Upper lobe of right lung (tissue), 1 donor: ENCODE data around the gene NOVA2. TPM values are rescaled to one million over a fixed set of nuclear protein-coding genes. Genes with fewer than 3 reads are reported as not detected.

Source experiments
- ATAC-seq: fragments of 200-7000 bp; cut with Tn5 transposase; one replicate; pipeline ENCODE4 v1.9.1; 2020; ENCODE audit warnings: mild to moderate bottlenecking, moderate library complexity
- DNase-seq: peaks from one replicate; pipeline ENCODE4 v3.0.0-alpha.2; 2020
- H3K27ac ChIP-seq: fragments of 200-600 bp; one replicate; pipeline ENCODE4 v1.8.0; 2022
- H3K27me3 ChIP-seq: fragments of 200-600 bp; one replicate; pipeline ENCODE4 v1.8.0; 2022; ENCODE audit warnings: mild to moderate bottlenecking
- H3K36me3 ChIP-seq: fragments of 200-600 bp; one replicate; pipeline ENCODE4 v1.8.0; 2022
- H3K4me1 ChIP-seq: fragments of 200-600 bp; one replicate; pipeline ENCODE4 v1.8.0; 2022
- H3K4me3 ChIP-seq: fragments of 200-600 bp; one replicate; pipeline ENCODE4 v1.8.0; 2022; ENCODE audit warnings: mild to moderate bottlenecking
- H3K9me3 ChIP-seq: fragments of 200-600 bp; one replicate; pipeline ENCODE4 v1.8.0; 2022
- intact Hi-C: fragments of 100-400 bp; cut with DNase I; formaldehyde crosslinking; loops from one replicate; pipeline ENCODE4 v1.11.0; 2022
- total RNA-seq: library from RNA; stranded (reverse); fragmentation: NEBNext Ultra II Directional; extraction: Animal tissue kit (Norgen Biotek cat#: 25700); gene quantifications from one replicate; pipeline ENCODE4 v1.2.1, GENCODE V29; 2021
- TF ChIP-seq, protein P1 (sequence below): fragments of 200-600 bp; IDR thresholded peaks from one replicate; pipeline ENCODE4 v1.8.0; 2022; ENCODE audit warnings: antibody characterized with exemption
- donor health status: DM: no; HTN: yes; CAD: no; lungs with severe emphysema.

The NOVA2 gene
- total RNA-seq, 1 donor from 2014 or later, result 21.2 TPM

DNA sequence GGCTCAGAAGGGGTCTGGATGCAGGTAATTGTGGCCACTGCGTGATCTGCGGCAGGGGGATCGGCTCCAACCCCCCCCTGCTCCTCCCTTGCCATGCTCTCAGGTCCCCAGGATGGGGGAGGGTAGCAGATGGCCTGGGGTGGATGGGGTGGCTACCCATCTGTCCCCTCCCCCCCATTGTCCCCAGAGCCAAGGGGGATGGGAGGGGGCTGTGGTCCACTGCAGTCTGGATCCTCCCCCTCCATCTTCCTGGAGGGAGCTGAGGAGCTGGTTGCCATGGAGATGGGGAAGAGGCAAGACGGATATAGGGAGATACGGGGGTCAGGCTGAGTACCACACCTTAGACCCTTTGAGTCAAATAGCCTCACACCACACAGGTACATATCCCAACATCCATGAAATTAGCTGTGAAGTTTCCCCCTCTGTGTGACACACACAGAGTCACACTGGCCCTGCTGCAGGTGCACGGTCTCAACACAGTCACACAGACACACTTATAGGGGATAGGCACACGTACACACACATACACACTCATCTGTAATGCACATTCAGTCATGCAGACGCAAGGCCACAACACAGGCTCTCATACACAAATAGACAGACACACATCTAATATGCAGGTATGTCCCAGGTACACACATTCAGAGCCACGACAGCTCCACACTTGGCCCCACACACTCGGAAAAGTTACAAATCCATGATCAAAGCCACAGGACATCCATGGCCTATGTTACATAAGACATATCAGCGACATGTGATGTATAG lies 1.8 kb upstream of the NOVA2 start:
- Histone ChIP-seq H3K4me3 (no peak overlapping the region), H3K36me3 (no peaks in the 10 kb centered on the region), H3K27ac (no peak overlapping the region), H3K4me1 (no peaks in the 10 kb centered on the region), H3K9me3 (no peaks in the 10 kb centered on the region), H3K27me3 (peaks cover 46% of the 10 kb centered on the region)
- intact Hi-C loops, result no loop called here
- TF ChIP-seq, protein P1, sequence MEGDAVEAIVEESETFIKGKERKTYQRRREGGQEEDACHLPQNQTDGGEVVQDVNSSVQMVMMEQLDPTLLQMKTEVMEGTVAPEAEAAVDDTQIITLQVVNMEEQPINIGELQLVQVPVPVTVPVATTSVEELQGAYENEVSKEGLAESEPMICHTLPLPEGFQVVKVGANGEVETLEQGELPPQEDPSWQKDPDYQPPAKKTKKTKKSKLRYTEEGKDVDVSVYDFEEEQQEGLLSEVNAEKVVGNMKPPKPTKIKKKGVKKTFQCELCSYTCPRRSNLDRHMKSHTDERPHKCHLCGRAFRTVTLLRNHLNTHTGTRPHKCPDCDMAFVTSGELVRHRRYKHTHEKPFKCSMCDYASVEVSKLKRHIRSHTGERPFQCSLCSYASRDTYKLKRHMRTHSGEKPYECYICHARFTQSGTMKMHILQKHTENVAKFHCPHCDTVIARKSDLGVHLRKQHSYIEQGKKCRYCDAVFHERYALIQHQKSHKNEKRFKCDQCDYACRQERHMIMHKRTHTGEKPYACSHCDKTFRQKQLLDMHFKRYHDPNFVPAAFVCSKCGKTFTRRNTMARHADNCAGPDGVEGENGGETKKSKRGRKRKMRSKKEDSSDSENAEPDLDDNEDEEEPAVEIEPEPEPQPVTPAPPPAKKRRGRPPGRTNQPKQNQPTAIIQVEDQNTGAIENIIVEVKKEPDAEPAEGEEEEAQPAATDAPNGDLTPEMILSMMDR, result no peak
- DNase-seq, result no peak
- ATAC-seq, result no peak

DNA sequence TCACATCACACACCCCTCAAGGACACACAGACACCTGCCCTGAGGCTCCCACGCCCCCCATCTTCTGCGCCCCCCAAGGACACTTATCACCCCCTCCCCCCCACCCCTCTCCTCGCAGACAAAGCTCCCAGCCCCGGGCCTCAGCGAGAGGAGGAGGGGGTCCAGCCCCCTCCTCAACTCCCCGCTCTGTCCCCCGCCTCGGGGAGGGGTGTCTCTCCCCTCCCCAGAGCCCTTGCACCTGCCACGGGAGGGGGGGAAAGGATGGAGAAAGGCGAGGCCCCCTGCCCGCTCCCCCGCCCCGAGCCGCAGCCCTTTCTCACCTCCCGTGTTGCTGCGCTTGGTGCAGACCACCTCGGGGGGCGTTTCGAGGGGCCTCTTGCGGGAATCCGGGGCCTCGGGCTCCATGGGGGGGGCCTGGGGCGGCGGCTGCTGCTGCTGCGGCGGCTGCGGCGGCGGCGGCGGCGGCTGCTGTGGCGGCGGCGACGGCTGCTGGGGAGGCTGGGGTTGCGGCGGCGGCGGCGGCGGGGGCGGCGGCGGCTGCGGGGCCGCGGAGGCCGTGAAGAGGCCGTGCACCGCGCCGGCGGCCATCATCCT lies 621 bp downstream of the NOVA2 start:
- intact Hi-C loops, result no loop called here
- TF ChIP-seq, protein P1, result no peak

DNA sequence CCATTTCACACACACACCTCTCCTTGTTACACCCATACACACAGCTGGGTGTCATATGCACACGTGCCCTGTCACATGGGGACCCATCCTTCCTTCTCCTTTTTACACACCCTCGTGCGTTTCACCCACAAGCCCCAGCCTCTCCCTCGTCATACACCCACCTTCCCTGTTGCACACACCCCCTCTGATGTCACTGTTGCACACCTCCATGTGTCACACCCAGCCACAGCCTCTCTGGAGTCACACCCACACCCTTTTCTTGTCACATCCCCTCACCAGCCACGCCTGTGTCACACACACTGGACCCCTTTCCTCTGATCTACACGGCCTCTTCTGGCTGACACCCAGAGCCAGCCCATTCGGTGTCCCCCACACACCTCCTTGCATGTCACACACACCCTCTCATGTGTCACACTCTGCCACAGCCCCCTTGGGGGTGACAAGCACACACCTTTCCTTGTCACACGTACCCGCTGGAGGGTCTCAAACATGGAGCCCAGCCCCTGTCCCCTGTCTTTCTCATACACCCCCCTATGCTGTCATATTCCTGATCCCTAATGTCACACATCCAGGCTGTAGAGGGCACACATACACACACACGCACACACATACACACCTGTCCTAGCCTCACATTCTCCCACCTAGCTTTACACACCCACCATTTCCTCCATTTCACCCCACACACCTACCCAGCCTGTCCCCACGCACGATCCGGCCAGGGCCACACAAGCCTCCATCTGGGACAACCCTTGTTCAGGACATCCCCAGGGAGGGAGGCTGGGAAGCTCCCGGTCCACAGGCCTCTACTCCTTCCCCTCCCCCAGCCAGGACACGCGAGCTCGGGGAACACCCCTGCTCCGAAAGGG lies 1.4 kb downstream of the NOVA2 start:
- Histone ChIP-seq H3K36me3 (no peaks in the 10 kb centered on the region), H3K9me3 (no peaks in the 10 kb centered on the region), H3K27me3 (peaks cover 57% of the 10 kb centered on the region), H3K27ac (no peak overlapping the region), H3K4me1 (no peaks in the 10 kb centered on the region), H3K4me3 (peak overlapping the region; percentile 46)
- intact Hi-C loops, result no loop called here
- no peak for DNase-seq
- peak; percentile 52 for ATAC-seq
- TF ChIP-seq, protein P1, result no peak

More for the DNA sequence above, 621 bp downstream of the NOVA2 start:
- Histone ChIP-seq H3K36me3 (no peaks in the 10 kb centered on the region), H3K27me3 (peaks cover 57% of the 10 kb centered on the region), H3K4me3 (peak overlapping the region; percentile 46), H3K27ac (no peak overlapping the region), H3K9me3 (no peaks in the 10 kb centered on the region), H3K4me1 (no peaks in the 10 kb centered on the region)
- DNase-seq (no peak), ATAC-seq (no peak)

DNA sequence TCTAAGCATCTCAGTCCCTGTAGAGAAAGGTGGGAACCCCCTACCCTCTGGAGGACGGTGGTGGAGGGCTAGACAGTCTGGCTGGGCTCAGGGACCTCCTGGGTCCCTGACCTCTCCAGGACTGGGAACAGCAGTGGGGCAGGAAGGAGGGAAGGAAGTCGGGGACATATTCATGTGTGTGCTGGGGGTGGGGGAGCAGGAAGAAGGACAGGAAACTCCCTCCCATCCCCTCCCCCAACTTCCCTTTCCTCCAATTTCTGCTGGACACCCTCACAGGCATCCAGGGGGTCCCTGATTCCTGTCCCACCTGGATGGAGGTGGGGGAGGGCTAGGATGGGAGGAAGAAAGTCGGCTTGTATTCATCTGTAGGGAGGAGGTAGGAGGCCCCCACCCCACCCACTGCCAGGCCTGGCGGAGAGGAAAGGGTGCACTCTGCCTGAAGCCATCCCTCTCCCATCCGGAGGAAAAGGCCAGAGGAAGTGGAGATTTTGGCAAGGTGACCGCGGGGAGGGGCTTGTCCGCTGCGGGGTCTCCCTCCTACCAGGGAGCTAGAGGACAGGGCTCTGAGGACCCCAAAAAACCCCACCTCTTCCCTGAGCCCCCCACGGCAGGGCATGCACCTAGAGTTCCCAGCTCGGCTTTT lies 2.3 kb downstream of the NOVA2 start:
- H3K4me1 ChIP-seq, result no peaks in the 10 kb centered on the region
- H3K9me3 ChIP-seq, result no peaks in the 10 kb centered on the region
- peak overlapping the region; percentile 46 for H3K4me3 ChIP-seq
- ATAC-seq, result peak; percentile 4
- peaks cover 57% of the 10 kb centered on the region for H3K27me3 ChIP-seq
- intact Hi-C loops, result no loop called here
- no peaks in the 10 kb centered on the region for H3K36me3 ChIP-seq
- DNase-seq, result no peak
- TF ChIP-seq, protein P1, result no peak
- H3K27ac ChIP-seq, result no peak overlapping the region

DNA sequence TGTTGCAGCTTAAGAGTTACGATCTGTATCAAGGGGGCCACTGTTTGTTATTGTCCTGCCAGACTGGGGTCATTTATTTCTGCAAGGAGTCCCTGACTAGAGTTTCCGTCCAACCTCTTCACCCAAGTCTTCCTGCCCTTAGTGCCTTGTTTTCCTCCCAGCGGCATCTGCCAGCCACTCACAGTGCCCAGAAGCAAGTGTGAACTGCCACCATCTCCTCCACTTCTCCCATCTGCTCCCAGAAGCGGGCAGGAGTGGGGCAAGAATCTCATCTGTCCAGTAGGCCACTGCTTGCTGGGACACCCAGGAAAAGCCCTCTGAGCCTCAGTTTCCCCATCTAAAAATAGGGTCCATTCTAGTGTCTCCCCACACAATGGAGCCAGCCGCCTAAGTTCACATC lies 4.0 kb downstream of the NOVA2 start:
- ATAC-seq, result no peak
- Histone ChIP-seq H3K27me3 (peaks cover 45% of the 10 kb centered on the region), H3K27ac (no peak overlapping the region), H3K4me1 (no peaks in the 10 kb centered on the region), H3K36me3 (no peaks in the 10 kb centered on the region), H3K4me3 (no peak overlapping the region), H3K9me3 (no peaks in the 10 kb centered on the region)
- intact Hi-C loops, result no loop called here
- no peak for DNase-seq
- TF ChIP-seq, protein P1, result no peak
